NCI-H2029 treated with DMSO at 0.1 percent for 48 hours (cell line): ENCODE measurements around the gene HSD17B8.

Experiments used
- DNase-seq: peaks from one replicate; lab custom pipeline; 2025; lab: John Stamatoyannopoulos, UW

Gene HSD17B8

GRCh38 chr6:33241968-33242367 lies 37.5 kb downstream of the HSD17B8 start:
- no peak for DNase-seq

GRCh38 chr6:33243476-33243875 lies 39.0 kb downstream of the HSD17B8 start:
- no peak for DNase-seq

- peak; percentile 70 for DNase-seq
Observed at GRCh38 chr6:33247977-33248642, 43.7 kb downstream of the HSD17B8 start.

- peak; percentile 28 for DNase-seq
Observed at GRCh38 chr6:33248643-33248931, 44.1 kb downstream of the HSD17B8 start.

GRCh38 chr6:33248932-33249731 lies 44.7 kb downstream of the HSD17B8 start:
- peak; percentile 95 for DNase-seq

GRCh38 chr6:33249732-33250630 lies 45.5 kb downstream of the HSD17B8 start:
- DNase-seq, result no peak

- no peak for DNase-seq
Observed at GRCh38 chr6:33250731-33251130, 46.3 kb downstream of the HSD17B8 start.

GRCh38 chr6:33251395-33252012 lies 47.0 kb downstream of the HSD17B8 start:
- no peak for DNase-seq

GRCh38 chr6:33252759-33253158 lies 48.3 kb downstream of the HSD17B8 start:
- no peak for DNase-seq

- DNase-seq, result no peak
Observed at GRCh38 chr6:33254591-33254990, 50.1 kb downstream of the HSD17B8 start.
